A549 (cell line): ENCODE results near the gene WNT7B. TPM values are rescaled to one million over a fixed set of nuclear protein-coding genes. Genes with fewer than 3 reads are reported as not detected.

ENCODE experiments used
- ATOH8 ChIP-seq: fragments of 250-450 bp; sonication (Bioruptor Pico); IDR thresholded peaks from 2 replicates; pipeline ENCODE4 v1.5.0; 2020; ENCODE audit warnings: low read depth, mild to moderate bottlenecking, moderate library complexity
- BHLHE40 ChIP-seq: IDR thresholded peaks from 2 replicates; pipeline ENCODE4 v1.6.1; 2012; ENCODE audit warnings: low read depth, low read length, inconsistent platforms
- CHD2 ChIP-seq: fragments of 150-350 bp; IDR thresholded peaks from 2 replicates; pipeline ENCODE4 v1.6.1; 2014; ENCODE audit warnings: low read length; ENCODE audit not compliant: partially characterized antibody
- CTCF ChIP-seq: fragments of >200 bp; sonication (Bioruptor Twin); formaldehyde crosslinking; IDR thresholded peaks from 3 replicates; pipeline ENCODE4 v1.5.1; 2016
- E2F6 ChIP-seq: IDR thresholded peaks from 2 replicates; pipeline ENCODE4 v1.6.1; 2012; ENCODE audit warnings: low read depth, borderline replicate concordance
- EHMT2 ChIP-seq: fragments of 200-600 bp; sonication (generic); IDR thresholded peaks from 2 replicates; pipeline ENCODE4 v1.6.1; 2016; ENCODE audit warnings: antibody characterized with exemption, low read depth, mild to moderate bottlenecking, moderate library complexity
- EP300 ChIP-seq, 2 experiments: fragments of >200 bp; sonication (Bioruptor Twin); formaldehyde crosslinking; IDR thresholded peaks; 2 replicates in 1 of 2; 3 replicates in 1 of 2; pipeline ENCODE4 v1.6.1; 2016 to 2017
- ESRRA ChIP-seq: fragments of 150-350 bp; IDR thresholded peaks from 2 replicates; pipeline ENCODE4 v1.6.1; 2014; ENCODE audit warnings: mild to moderate bottlenecking, low read length, borderline replicate concordance
- FOSB ChIP-seq: fragments of 250-450 bp; sonication (Bioruptor Pico); IDR thresholded peaks from 2 replicates; pipeline ENCODE4 v1.5.0; 2020; ENCODE audit warnings: mild to moderate bottlenecking, moderate library complexity
- FOSL2 ChIP-seq, 2 experiments: fragments of 450-650 bp in 1 of 2; fragments of >200 bp in 1 of 2; sonication (Bioruptor Twin) in 1 of 2; formaldehyde crosslinking; IDR thresholded peaks; 2 replicates each; pipeline versions ENCODE4 v1.5.0 to v1.6.1; 2016 to 2020; ENCODE audit warnings: mild to moderate bottlenecking in 1 of 2, moderate library complexity in 1 of 2
- FOXS1 ChIP-seq: fragments of 250-450 bp; sonication (Bioruptor Pico); IDR thresholded peaks from 2 replicates; pipeline ENCODE4 v1.5.0; 2020; ENCODE audit warnings: mild to moderate bottlenecking, moderate library complexity
- GATA3 ChIP-seq: IDR thresholded peaks from 2 replicates; pipeline ENCODE4 v1.6.1; 2012; ENCODE audit warnings: borderline replicate concordance
- HDAC2 ChIP-seq: fragments of 200-600 bp; sonication (generic); IDR thresholded peaks from 2 replicates; pipeline ENCODE4 v1.6.1; 2016
- HES2 ChIP-seq: fragments of >200 bp; sonication (Bioruptor Twin); formaldehyde crosslinking; IDR thresholded peaks from 2 replicates; pipeline ENCODE4 v1.6.1; 2016
- HEYL ChIP-seq: fragments of 250-450 bp; sonication (Bioruptor Pico); IDR thresholded peaks from 2 replicates; pipeline ENCODE4 v1.8.0; 2021; ENCODE audit warnings: mild to moderate bottlenecking, moderate library complexity
- HMGXB4 ChIP-seq: fragments of 250-450 bp; sonication (Bioruptor Pico); IDR thresholded peaks from 2 replicates; pipeline ENCODE4 v1.5.0; 2021; ENCODE audit warnings: mild to moderate bottlenecking, moderate library complexity, borderline replicate concordance
- HOXA7 ChIP-seq: fragments of 250-450 bp; sonication (Bioruptor Pico); IDR thresholded peaks from 2 replicates; pipeline ENCODE4 v1.5.0; 2020; ENCODE audit warnings: mild to moderate bottlenecking, moderate library complexity
- HOXB5 ChIP-seq: fragments of 250-450 bp; sonication (Bioruptor Pico); IDR thresholded peaks from 2 replicates; pipeline ENCODE4 v1.5.0; 2020; ENCODE audit warnings: mild to moderate bottlenecking, moderate library complexity
- JUN ChIP-seq, 2 experiments: fragments of >200 bp; sonication (Bioruptor Twin); formaldehyde crosslinking; IDR thresholded peaks; 2 replicates in 1 of 2; 3 replicates in 1 of 2; pipeline ENCODE4 v1.6.1; 2016 to 2017
- KDM1A ChIP-seq: fragments of 200-600 bp; sonication (generic); IDR thresholded peaks from 2 replicates; pipeline ENCODE4 v1.6.1; 2016; ENCODE audit warnings: low read depth, mild to moderate bottlenecking
- KDM5A ChIP-seq: fragments of 200-600 bp; sonication (generic); IDR thresholded peaks from 2 replicates; pipeline ENCODE4 v1.6.1; 2016; ENCODE audit warnings: antibody characterized with exemption, mild to moderate bottlenecking
- MAX ChIP-seq: IDR thresholded peaks from 2 replicates; pipeline ENCODE4 v1.6.1; 2012
- MAZ ChIP-seq: fragments of 150-350 bp; IDR thresholded peaks from 2 replicates; pipeline ENCODE4 v1.6.1; 2014; ENCODE audit warnings: antibody characterized with exemption, low read depth, low read length, borderline replicate concordance
- MYC ChIP-seq: IDR thresholded peaks from 2 replicates; pipeline ENCODE4 v1.6.1; 2012; ENCODE audit warnings: mild to moderate bottlenecking, inconsistent platforms, low read length, improper control_type of control experiment, borderline replicate concordance
- PHF8 ChIP-seq: fragments of 200-600 bp; sonication (generic); IDR thresholded peaks from 2 replicates; pipeline ENCODE4 v1.6.1; 2016; ENCODE audit warnings: low read depth, mild to moderate bottlenecking, antibody characterized with exemption, moderate library complexity, borderline replicate concordance
- POLR2AphosphoS2 ChIP-seq: conservative IDR thresholded peaks from 2 replicates; pipeline ENCODE4 v1.6.1; 2012; ENCODE audit warnings: low read length, improper control_type of control experiment, inconsistent platforms
- RAD21 ChIP-seq, 2 experiments: fragments of >200 bp in 1 of 2; sonication (Bioruptor Twin) in 1 of 2; formaldehyde crosslinking in 1 of 2; IDR thresholded peaks in 1 of 2; conservative IDR thresholded peaks in 1 of 2; 2 replicates in 1 of 2; 3 replicates in 1 of 2; pipeline ENCODE4 v1.6.1; 2012 to 2018; ENCODE audit warnings: inconsistent platforms in 1 of 2
- RARB ChIP-seq: fragments of 250-450 bp; sonication (Bioruptor Pico); IDR thresholded peaks from 2 replicates; pipeline ENCODE4 v1.8.0; 2021; ENCODE audit warnings: mild to moderate bottlenecking, moderate library complexity
- RFX5 ChIP-seq: fragments of 450-650 bp; IDR thresholded peaks from 2 replicates; pipeline ENCODE4 v1.7.1; 2014; ENCODE audit warnings: antibody characterized with exemption, mild to moderate bottlenecking, moderate library complexity
- SMC3 ChIP-seq: fragments of >200 bp; sonication (Bioruptor Twin); formaldehyde crosslinking; IDR thresholded peaks from 3 replicates; pipeline ENCODE4 v1.6.1; 2018; ENCODE audit warnings: inconsistent platforms
- TFCP2L1 ChIP-seq: fragments of 250-450 bp; sonication (Bioruptor Pico); IDR thresholded peaks from 2 replicates; pipeline ENCODE4 v1.5.0; 2021; ENCODE audit warnings: mild to moderate bottlenecking
- USF2 ChIP-seq: fragments of 450-650 bp; IDR thresholded peaks from 2 replicates; pipeline ENCODE4 v1.6.1; 2014; ENCODE audit warnings: antibody characterized with exemption
- polyA plus RNA-seq, 4 experiments: library from polyadenylated mRNA; depleted of rRNA in 3 of 4; stranded (reverse); fragments of >200 nt; fragmentation: RNase III in 1 of 4; extraction: RNeasy Plus Mini Kit Qiagen cat#74134 plus additional on column Dnase treatment in 1 of 4; gene quantifications; 2 replicates in 3 of 4; 3 replicates in 1 of 4; pipeline ENCODE4 v1.2.3, GENCODE V29; 2011 to 2017
- TF ChIP-seq, protein P1 (sequence below): IDR thresholded peaks from 2 replicates; pipeline ENCODE4 v1.6.1; 2012

Gene WNT7B
- polyA plus RNA-seq, 2 of the 4 experiments (the other 2 are of a cell fraction) = 16.9 to 80.8 TPM

DNA sequence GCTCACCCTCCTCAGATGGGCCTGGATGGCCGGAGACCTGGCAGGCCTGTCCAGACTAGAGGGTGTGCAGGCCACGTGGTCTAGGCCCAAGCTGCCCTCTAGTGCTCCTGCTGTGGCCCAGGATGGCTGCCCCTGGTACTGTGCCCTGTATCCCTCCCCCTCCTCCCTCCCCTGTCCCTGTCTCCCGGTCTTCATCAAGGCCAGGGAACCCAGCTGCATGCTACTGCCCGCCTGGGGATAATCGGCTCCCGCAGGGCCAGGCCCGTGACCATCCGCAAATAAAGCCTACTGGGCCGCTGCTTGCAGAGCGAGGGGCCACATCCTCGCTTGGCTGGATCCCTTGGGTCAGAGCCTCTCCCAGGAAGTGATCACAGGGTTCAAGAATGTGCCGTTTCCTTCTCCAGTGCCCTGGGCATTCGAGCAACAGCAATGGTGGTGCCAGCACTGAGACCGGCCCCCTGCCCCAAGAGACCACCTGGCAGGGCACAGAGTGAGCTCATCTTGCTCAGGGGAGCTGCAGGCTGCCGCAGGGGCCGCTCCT is 51.1 kb downstream of the WNT7B start (continued):
- no peak for TF ChIP-seq RFX5
- no peak for TF ChIP-seq MAZ
- TF ChIP-seq POLR2AphosphoS2 = no peak
- TF ChIP-seq TFCP2L1 (CRISPR knock-in tag) = no peak
- no peak for TF ChIP-seq EP300 (IDR thresholded peaks at IDR 0.05)
- no peak for TF ChIP-seq HEYL
- no peak for TF ChIP-seq HDAC2
- TF ChIP-seq, protein P1, sequence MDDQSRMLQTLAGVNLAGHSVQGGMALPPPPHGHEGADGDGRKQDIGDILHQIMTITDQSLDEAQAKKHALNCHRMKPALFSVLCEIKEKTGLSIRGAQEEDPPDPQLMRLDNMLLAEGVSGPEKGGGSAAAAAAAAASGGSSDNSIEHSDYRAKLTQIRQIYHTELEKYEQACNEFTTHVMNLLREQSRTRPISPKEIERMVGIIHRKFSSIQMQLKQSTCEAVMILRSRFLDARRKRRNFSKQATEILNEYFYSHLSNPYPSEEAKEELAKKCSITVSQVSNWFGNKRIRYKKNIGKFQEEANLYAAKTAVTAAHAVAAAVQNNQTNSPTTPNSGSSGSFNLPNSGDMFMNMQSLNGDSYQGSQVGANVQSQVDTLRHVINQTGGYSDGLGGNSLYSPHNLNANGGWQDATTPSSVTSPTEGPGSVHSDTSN = no peak
- TF ChIP-seq SMC3 = no peak
- no peak for TF ChIP-seq GATA3
- no peak for TF ChIP-seq BHLHE40
- TF ChIP-seq PHF8 = no peak
- TF ChIP-seq RARB = no peak; the same call in 1 of the 2 replicates
- TF ChIP-seq KDM1A = no peak
- peak; percentile 83 for TF ChIP-seq MAX
- no peak for TF ChIP-seq FOSL2 (IDR thresholded peaks at IDR 0.05)
- peak; percentile 26; the same call in 1 of the 2 replicates for TF ChIP-seq FOSL2 (CRISPR knock-in tag; IDR thresholded peaks at IDR 0.05)
- TF ChIP-seq CTCF = no peak
- TF ChIP-seq MYC = 0 out of 2 replicates have a peak, but pooled peaks have one; percentile 55
- TF ChIP-seq JUN (IDR thresholded peaks at IDR 0.05) = no peak
- TF ChIP-seq E2F6 = peak; percentile 34; the same call in 1 of the 2 replicates
- TF ChIP-seq ESRRA = no peak
- no peak for TF ChIP-seq HMGXB4 (CRISPR knock-in tag)
- TF ChIP-seq HES2 = no peak
- no peak for TF ChIP-seq KDM5A
- TF ChIP-seq EHMT2 = no peak
- TF ChIP-seq USF2 = 0 out of 2 replicates have a peak, but pooled peaks have one; percentile 12
- no peak for TF ChIP-seq HOXA7 (CRISPR knock-in tag)
- TF ChIP-seq FOSB (CRISPR knock-in tag) = no peak
- TF ChIP-seq ATOH8 (CRISPR knock-in tag) = peak; percentile 78; the same call in 1 of the 2 replicates
- TF ChIP-seq CHD2 = no peak
- peak; percentile 68; the same call in 1 of the 2 replicates for TF ChIP-seq HOXB5 (CRISPR knock-in tag)
- TF ChIP-seq RAD21 (conservative IDR thresholded peaks at IDR 0.05 in 1 of 2, IDR thresholded peaks at IDR 0.05 in 1 of 2) = no peak
- no peak for TF ChIP-seq FOXS1 (CRISPR knock-in tag)
